H1 (cell line): ENCODE data around the gene PRIMA1. TPM values are rescaled to one million over a fixed set of nuclear protein-coding genes. Genes with fewer than 3 reads are reported as not detected.

Experiments used
- CHD7 ChIP-seq: fragments of 300-600 bp; sonication (generic); IDR thresholded peaks from 2 replicates; pipeline ENCODE4 v1.7.1; 2012; ENCODE audit warnings: low read length, moderate library complexity, mild to moderate bottlenecking, inconsistent platforms; ENCODE audit not compliant: insufficient replicate concordance
- EP300 ChIP-seq, 2 experiments: IDR thresholded peaks; 1 replicate in 1 of 2; 2 replicates in 1 of 2; pipeline ENCODE4 v1.6.1; 2011 to 2012; ENCODE audit warnings: low read depth in 2 of 2, low read length in 2 of 2, mild to moderate bottlenecking in 2 of 2, borderline replicate concordance in 1 of 2, inconsistent platforms in 1 of 2, moderate library complexity in 1 of 2
- KDM5A ChIP-seq: fragments of 200-600 bp; IDR thresholded peaks from 2 replicates; pipeline ENCODE4 v1.7.1; 2012; ENCODE audit warnings: mild to moderate bottlenecking, low read length, inconsistent platforms, mixed read lengths
- RXRA ChIP-seq: IDR thresholded peaks from 2 replicates; pipeline ENCODE4 v1.6.1; 2011; ENCODE audit warnings: low read depth, mild to moderate bottlenecking, low read length, moderate library complexity; ENCODE audit not compliant: insufficient read depth
- TAF7 ChIP-seq: optimal IDR thresholded peaks from 2 replicates; pipeline ENCODE3; 2011; ENCODE audit warnings: low read depth, mild to moderate bottlenecking, inconsistent platforms, low read length, moderate library complexity, borderline replicate concordance
- TBP ChIP-seq: IDR thresholded peaks from 2 replicates; pipeline ENCODE4 v1.6.1; 2011; ENCODE audit warnings: low read depth, low read length, improper control_type of control experiment
- ZNF274 ChIP-seq: IDR thresholded peaks from 2 replicates; pipeline ENCODE4 v1.7.0; 2012; ENCODE audit warnings: low read length, borderline replicate concordance; ENCODE audit errors: extremely low read depth
- polyA plus RNA-seq, 7 experiments: library from polyadenylated mRNA; depleted of rRNA in 3 of 7; stranded (reverse) in 5 of 7; unstranded in 2 of 7; fragments of >200 nt in 5 of 7; fragments of 200-250 nt in 2 of 7; gene quantifications; 1 replicate in 5 of 7; 2 replicates in 1 of 7; 4 replicates in 1 of 7; pipeline versions ENCODE4 v1.2.1 to v1.2.3, GENCODE V29; 2011 to 2013; ENCODE audit warnings: missing spikeins in 2 of 7, mixed read lengths in 2 of 7
- total RNA-seq: library from RNA; stranded (reverse); fragmentation: NEBNext Ultra II Directional; extraction: Animal tissue kit (Norgen Biotek cat#: 25700); gene quantifications from 2 replicates; pipeline ENCODE4 v1.2.1, GENCODE V29; 2021

PRIMA1 gene
- total and polyA plus RNA-seq, 2 of the 8 experiments (the other 6 are each of a cell fraction or from before 2014, with no cell fraction given), result 2.8 to 4.5 TPM

GRCh38 chr14:93737634-93738033, 50.7 kb downstream of the PRIMA1 start (continued):
- no peak for TF ChIP-seq CHD7
- no peak for TF ChIP-seq TAF7
- TF ChIP-seq TBP, result no peak
- TF ChIP-seq KDM5A, result no peak
- TF ChIP-seq EP300 (IDR thresholded peaks at IDR 0.05; ENCODE audit: borderline replicate concordance in 1 of 2, low read depth in 2 of 2, low read length in 2 of 2), result no peak
- no peak for TF ChIP-seq RXRA
- TF ChIP-seq ZNF274, result no peak
